Stimulated activated CD8-positive, alpha-beta memory T cell treated with anti-CD3 and anti-CD28 coated beads, Interleukin-12 subunit alpha, Interleukin-12 subunit beta, amount 100 ng/mL, for 1 hour (primary cell): Measurements from ENCODE around the gene FBN2.
"Not testable (repeated sequence)": the region's sequence is repeated elsewhere in the genome, so short reads cannot be mapped to it uniquely, and the experiment has no call there.

Experiments used
- DNase-seq: peaks from one replicate; pipeline ENCODE4 v3.0.0-alpha.2; 2020; ENCODE audit warnings: low read depth

FBN2 gene

GRCh38 chr5:128478386-128479368 is 59.4 kb downstream of the FBN2 start:
- DNase-seq, result no peak

- no peak for DNase-seq
Observed at GRCh38 chr5:128477944-128478343, 60.1 kb downstream of the FBN2 start.

GRCh38 chr5:128475693-128476092 is 62.4 kb downstream of the FBN2 start:
- DNase-seq, result no peak

- no peak for DNase-seq
Observed at GRCh38 chr5:128472919-128473318, 65.1 kb downstream of the FBN2 start.

GRCh38 chr5:128472036-128472435 is 66.0 kb downstream of the FBN2 start:
- DNase-seq, result no peak

GRCh38 chr5:128470663-128471062 is 67.4 kb downstream of the FBN2 start:
- DNase-seq, result no peak

GRCh38 chr5:128469912-128470311 is 68.1 kb downstream of the FBN2 start:
- no peak for DNase-seq

- no peak for DNase-seq
Observed at GRCh38 chr5:128466980-128467379, 71.1 kb downstream of the FBN2 start.

- no peak for DNase-seq
Observed at GRCh38 chr5:128466554-128466953, 71.5 kb downstream of the FBN2 start.

GRCh38 chr5:128464596-128464995 is 73.4 kb downstream of the FBN2 start:
- no peak for DNase-seq

GRCh38 chr5:128462330-128462729 is 75.7 kb downstream of the FBN2 start:
- no peak for DNase-seq

GRCh38 chr5:128457147-128457915 is 80.7 kb downstream of the FBN2 start:
- not testable (repeated sequence) for DNase-seq

- no peak for DNase-seq
Observed at GRCh38 chr5:128455841-128456361, 82.1 kb downstream of the FBN2 start.

- no peak for DNase-seq
Observed at GRCh38 chr5:128453121-128453520, 84.9 kb downstream of the FBN2 start.

- DNase-seq, result not testable (repeated sequence)
Observed at GRCh38 chr5:128447224-128447623, 90.8 kb downstream of the FBN2 start.

- no peak for DNase-seq
Observed at GRCh38 chr5:128441941-128442350, 96.1 kb downstream of the FBN2 start.

- DNase-seq, result no peak
Observed at GRCh38 chr5:128441165-128441564, 96.9 kb downstream of the FBN2 start.

GRCh38 chr5:128436749-128437188 is 101.3 kb downstream of the FBN2 start:
- DNase-seq, result no peak

- no peak for DNase-seq
Observed at GRCh38 chr5:128435861-128436260, 102.2 kb downstream of the FBN2 start.

- DNase-seq, result no peak
Observed at GRCh38 chr5:128434993-128435392, 103.1 kb downstream of the FBN2 start.

- DNase-seq, result no peak
Observed at GRCh38 chr5:128432913-128433440, 105.1 kb downstream of the FBN2 start.

GRCh38 chr5:128427921-128428320 is 110.1 kb downstream of the FBN2 start:
- no peak for DNase-seq
